Mesendoderm (in vitro differentiated cells): ENCODE measurements around the gene B9D2.

ENCODE experiments used
- DNase-seq: peaks from one replicate; pipeline ENCODE4 v3.0.0; 2013
- H2AK5ac ChIP-seq: 2 replicates; pipeline ENCODE4 v1.6.1; 2013; ENCODE audit warnings: low read length, inconsistent platforms
- H2BK120ac ChIP-seq: 2 replicates; pipeline ENCODE4 v1.6.1; 2013; ENCODE audit warnings: low read depth, mild to moderate bottlenecking, low read length, moderate library complexity, mixed read lengths
- H2BK15ac ChIP-seq: replicated peaks from 2 replicates; pipeline ENCODE4 v1.6.1; 2013; ENCODE audit warnings: low read depth, mild to moderate bottlenecking, moderate library complexity
- H2BK5ac ChIP-seq: 2 replicates; pipeline ENCODE4 v1.6.1; 2013; ENCODE audit warnings: low read length, inconsistent platforms
- H3K18ac ChIP-seq: 2 replicates; pipeline ENCODE4 v1.6.1; 2013; ENCODE audit warnings: mild to moderate bottlenecking, low read length, mixed read lengths
- H3K23ac ChIP-seq: one replicate; pipeline ENCODE4 v1.6.1; 2013; ENCODE audit warnings: low read length
- H3K27ac ChIP-seq: 2 replicates; pipeline ENCODE4 v1.5.1; 2013; ENCODE audit warnings: low read depth, mild to moderate bottlenecking, inconsistent platforms, low read length, moderate library complexity
- H3K27me3 ChIP-seq: 2 replicates; pipeline ENCODE4 v1.6.1; 2013; ENCODE audit warnings: low read length, control low read depth, mild to moderate bottlenecking, inconsistent platforms; ENCODE audit not compliant: insufficient read depth, poor library complexity
- H3K36me3 ChIP-seq: 2 replicates; pipeline ENCODE4 v1.6.1; 2013; ENCODE audit warnings: low read length, inconsistent platforms; ENCODE audit not compliant: control insufficient read depth, insufficient read depth
- H3K4ac ChIP-seq: one replicate; pipeline ENCODE4 v1.6.1; 2013; ENCODE audit warnings: low read depth, mild to moderate bottlenecking, low read length, moderate library complexity
- H3K4me1 ChIP-seq: 2 replicates; pipeline ENCODE4 v1.6.1; 2013; ENCODE audit warnings: low read depth, low read length, inconsistent platforms; ENCODE audit not compliant: control insufficient read depth
- H3K4me2 ChIP-seq: 2 replicates; pipeline ENCODE4 v1.6.1; 2013; ENCODE audit warnings: low read length
- H3K4me3 ChIP-seq: 2 replicates; pipeline ENCODE4 v1.5.1; 2013; ENCODE audit warnings: mild to moderate bottlenecking, low read length
- H3K56ac ChIP-seq: one replicate; pipeline ENCODE4 v1.6.1; 2013; ENCODE audit warnings: low read length
- H3K79me1 ChIP-seq: 2 replicates; pipeline ENCODE4 v1.6.1; 2013; ENCODE audit warnings: low read length, inconsistent platforms
- H3K79me2 ChIP-seq: 2 replicates; pipeline ENCODE4 v1.6.1; 2013; ENCODE audit warnings: mild to moderate bottlenecking, low read length; ENCODE audit not compliant: control insufficient read depth, insufficient read depth
- H3K9ac ChIP-seq: 2 replicates; pipeline ENCODE4 v1.6.1; 2013; ENCODE audit warnings: low read length, inconsistent platforms
- H4K5ac ChIP-seq: one replicate; pipeline ENCODE4 v1.6.1; 2013; ENCODE audit warnings: low read length
- H4K8ac ChIP-seq: one replicate; pipeline ENCODE4 v1.6.1; 2013; ENCODE audit warnings: low read depth, mild to moderate bottlenecking, control low read depth, low read length, moderate library complexity
- WGBS: extraction: QIAGEN DNeasy Blood & Tissue Kit; methylation state at CpG from one replicate; pipeline ENCODE4 v1.1.7; 2013; ENCODE audit warnings: low lambda C conversion rate, missing lambda C conversion rate; ENCODE audit not compliant: insufficient coverage; ENCODE audit errors: extremely low coverage; 5-methylcytosine and 5-hydroxymethylcytosine counted together

B9D2 gene

DNA sequence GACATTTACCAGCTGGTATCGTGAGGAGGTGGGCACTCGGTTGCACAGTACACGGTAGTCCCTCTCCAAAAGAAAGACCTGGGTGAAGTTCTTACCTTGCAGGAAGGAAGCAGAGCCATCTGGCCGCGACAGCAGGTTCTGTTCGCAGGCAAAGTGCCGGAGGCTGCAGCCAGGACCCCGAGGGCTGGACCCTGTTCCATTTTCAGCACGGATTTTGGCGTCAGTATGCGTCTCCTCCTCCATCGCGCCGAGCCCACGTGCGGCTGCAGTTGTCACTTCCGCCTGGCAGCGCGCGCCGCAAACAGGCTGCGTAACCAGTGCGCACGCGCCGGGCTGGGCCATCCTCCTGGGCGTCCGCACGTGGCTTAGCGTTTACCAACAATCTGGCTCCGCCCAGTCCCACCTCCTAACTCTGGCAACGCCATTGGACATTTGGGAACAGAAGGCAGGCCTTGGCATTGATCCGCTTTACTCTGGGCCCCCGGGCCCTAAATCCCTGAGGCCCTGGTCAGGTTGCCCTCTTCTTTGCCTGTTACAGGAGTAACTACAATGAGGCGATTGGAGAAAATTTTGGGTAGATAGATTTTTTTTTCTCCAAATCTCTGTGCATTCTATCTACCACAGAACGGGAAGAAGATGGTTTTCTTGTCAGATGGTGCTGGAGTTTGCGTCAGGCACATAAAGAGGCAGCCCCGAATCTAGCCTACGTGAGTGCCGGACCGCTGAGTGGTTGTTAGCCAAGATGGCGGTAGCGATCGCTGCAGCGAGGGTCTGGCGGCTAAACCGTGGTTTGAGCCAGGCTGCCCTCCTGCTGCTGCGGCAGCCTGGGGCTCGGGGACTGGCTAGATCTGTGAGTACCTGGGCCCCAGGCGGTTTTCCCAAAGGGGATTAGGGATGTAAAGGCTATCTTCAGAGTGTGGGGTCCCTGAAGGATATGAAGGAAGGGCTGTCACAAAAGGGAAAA lies 33.4 kb upstream of the B9D2 start, which contains the start of the genes BCKDHA and EXOSC5:
BCKDHA (plus strand) TSS at position 733 of the 964 bp plus-strand sequence; CDS start at position 743, 10 bp downstream.
EXOSC5 (minus strand) TSS at position 274 of the 964 bp plus-strand sequence; CDS start at position 243, 31 bp downstream.
- no peaks in the 10 kb centered on the region for H3K27me3 ChIP-seq
- no peak within 1 kb of the TSS for H2BK5ac ChIP-seq
- no peak within 1 kb of the TSS for H3K23ac ChIP-seq
- DNase-seq: peak; percentile 100
- no peak within 1 kb of the TSS for H2BK120ac ChIP-seq
- no peaks in the 10 kb centered on the region for H3K4me1 ChIP-seq
- no peak within 1 kb of the TSS for H3K27ac ChIP-seq
- peaks cover 19% of the 10 kb centered on the region for H3K79me2 ChIP-seq
- no peak within 1 kb of the TSS for H2BK15ac ChIP-seq
- H3K4me3 ChIP-seq: peak within 1 kb of the TSS; percentile 99
- peak within 1 kb of the TSS; percentile 96 for H3K9ac ChIP-seq
- H3K36me3 ChIP-seq: peaks cover 2% of the 10 kb centered on the region
- H3K18ac ChIP-seq: peak within 1 kb of the TSS; percentile 22
- H3K4ac ChIP-seq: no peak within 1 kb of the TSS
- H3K79me1 ChIP-seq: peaks cover 15% of the 10 kb centered on the region
- no peak within 1 kb of the TSS for H4K5ac ChIP-seq
- no peak within 1 kb of the TSS for H2AK5ac ChIP-seq
- WGBS: no CpG with 5 or more reads among the region's 50 CpGs
- no peak within 1 kb of the TSS for H4K8ac ChIP-seq
- H3K56ac ChIP-seq: peak within 1 kb of the TSS; percentile 97
- peak within 1 kb of the TSS; percentile 96 for H3K4me2 ChIP-seq

DNA sequence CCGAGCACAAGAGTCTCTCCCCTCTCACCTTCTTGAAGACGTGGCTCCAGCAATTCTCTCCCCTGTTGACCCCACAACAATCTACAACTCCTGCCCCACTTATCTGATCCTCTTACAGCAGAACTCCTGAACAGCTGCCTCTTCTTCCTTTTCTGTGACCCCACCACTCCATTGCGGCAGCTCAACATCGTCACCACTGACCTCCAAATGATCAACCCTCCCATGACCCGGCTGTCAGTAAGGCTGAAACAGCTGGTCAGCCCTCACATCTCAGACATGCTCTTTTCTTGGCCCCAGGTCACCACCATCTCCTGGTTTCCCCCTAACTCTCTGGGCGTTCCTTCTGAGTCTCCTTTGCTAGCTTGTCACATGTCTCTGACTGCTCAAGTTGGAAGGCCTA lies 31.4 kb upstream of the B9D2 start:
- H3K4ac ChIP-seq: no peak overlapping the region
- no peak for DNase-seq
- no peak overlapping the region for H2BK120ac ChIP-seq
- no CpG with 5 or more reads among the region's 6 CpGs for WGBS
- H2AK5ac ChIP-seq: no peak overlapping the region
- no peak overlapping the region for H2BK15ac ChIP-seq
- H3K36me3 ChIP-seq: peaks cover 5% of the 10 kb centered on the region
- H3K56ac ChIP-seq: no peak overlapping the region
- H4K8ac ChIP-seq: no peak overlapping the region
- H3K18ac ChIP-seq: no peak overlapping the region
- no peak overlapping the region for H3K4me2 ChIP-seq
- H3K27me3 ChIP-seq: no peaks in the 10 kb centered on the region
- no peak overlapping the region for H3K4me3 ChIP-seq
- H2BK5ac ChIP-seq: no peak overlapping the region
- H4K5ac ChIP-seq: no peak overlapping the region
- H3K79me1 ChIP-seq: peaks cover 15% of the 10 kb centered on the region
- H3K4me1 ChIP-seq: no peaks in the 10 kb centered on the region
- no peak overlapping the region for H3K9ac ChIP-seq
- H3K27ac ChIP-seq: no peak overlapping the region
- peaks cover 19% of the 10 kb centered on the region for H3K79me2 ChIP-seq
- no peak overlapping the region for H3K23ac ChIP-seq

DNA sequence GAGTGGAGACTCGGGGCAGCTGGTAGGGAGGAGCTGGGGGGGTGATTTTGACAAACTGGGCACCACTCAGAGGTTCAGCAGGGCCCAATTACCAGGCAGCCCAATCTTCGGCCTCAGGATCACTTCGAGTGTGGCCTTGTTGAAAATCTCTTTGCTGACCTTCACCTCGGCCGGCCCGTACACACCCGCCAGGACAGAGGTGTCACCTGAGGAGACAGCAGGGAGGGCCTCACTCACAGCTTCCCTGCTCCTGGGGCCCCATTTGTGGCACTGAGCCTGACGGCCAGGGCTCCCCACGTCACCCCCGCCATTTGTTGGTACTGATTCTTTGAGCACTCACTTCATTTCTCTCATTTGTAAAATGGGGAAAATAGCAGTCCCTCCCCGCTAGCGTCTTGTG lies 28.8 kb upstream of the B9D2 start:
- WGBS: no CpG with 5 or more reads among the region's 12 CpGs
- peaks cover 5% of the 10 kb centered on the region for H3K36me3 ChIP-seq

DNA sequence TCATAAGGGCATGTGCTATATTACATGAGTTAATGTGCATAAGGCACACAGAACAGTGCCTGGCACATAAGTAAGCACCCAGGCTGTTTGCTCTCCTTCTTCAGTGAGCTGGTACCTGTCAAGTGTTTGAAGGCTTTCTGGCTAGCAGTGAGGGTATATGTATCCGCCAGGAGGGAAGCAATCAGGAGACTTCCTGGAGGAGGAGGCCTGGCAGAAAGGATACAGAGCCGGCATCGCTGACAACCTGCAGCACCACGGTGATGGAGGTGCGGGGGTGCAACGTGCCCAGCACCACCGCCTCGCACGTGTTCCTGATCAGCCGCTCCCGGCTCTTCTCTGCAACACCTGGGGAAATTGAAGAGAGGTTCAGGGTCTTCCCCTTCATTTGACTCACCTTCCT lies 27.7 kb upstream of the B9D2 start:
- Histone ChIP-seq H2AK5ac (no peak overlapping the region), H4K8ac (no peak overlapping the region), H3K27ac (no peak overlapping the region), H3K36me3 (peaks cover 5% of the 10 kb centered on the region), H3K4me1 (no peaks in the 10 kb centered on the region), H4K5ac (no peak overlapping the region), H3K18ac (no peak overlapping the region), H3K79me2 (peaks cover 9% of the 10 kb centered on the region), H3K27me3 (no peaks in the 10 kb centered on the region), H2BK5ac (no peak overlapping the region), H2BK120ac (no peak overlapping the region), H3K4ac (no peak overlapping the region), H3K56ac (no peak overlapping the region), H3K4me3 (no peak overlapping the region), H3K9ac (no peak overlapping the region), H2BK15ac (no peak overlapping the region), H3K79me1 (peaks cover 6% of the 10 kb centered on the region), H3K23ac (no peak overlapping the region), H3K4me2 (no peak overlapping the region)
- DNase-seq: no peak
- WGBS: no CpG with 5 or more reads among the region's 11 CpGs

More for the DNA sequence above, 28.8 kb upstream of the B9D2 start:
- H3K4me3 ChIP-seq: no peak overlapping the region
- H3K27ac ChIP-seq: no peak overlapping the region
- no peak overlapping the region for H2BK5ac ChIP-seq
- no peak overlapping the region for H3K18ac ChIP-seq
- H2AK5ac ChIP-seq: no peak overlapping the region
- no peak overlapping the region for H4K5ac ChIP-seq
- H3K79me1 ChIP-seq: peaks cover 8% of the 10 kb centered on the region
- H3K56ac ChIP-seq: no peak overlapping the region
- no peak overlapping the region for H3K9ac ChIP-seq
- H3K23ac ChIP-seq: no peak overlapping the region
- DNase-seq: no peak
- H3K79me2 ChIP-seq: peaks cover 11% of the 10 kb centered on the region
- no peaks in the 10 kb centered on the region for H3K4me1 ChIP-seq
- no peak overlapping the region for H2BK15ac ChIP-seq
- H4K8ac ChIP-seq: no peak overlapping the region
- no peak overlapping the region for H2BK120ac ChIP-seq
- no peak overlapping the region for H3K4ac ChIP-seq
- H3K4me2 ChIP-seq: no peak overlapping the region
- no peaks in the 10 kb centered on the region for H3K27me3 ChIP-seq

DNA sequence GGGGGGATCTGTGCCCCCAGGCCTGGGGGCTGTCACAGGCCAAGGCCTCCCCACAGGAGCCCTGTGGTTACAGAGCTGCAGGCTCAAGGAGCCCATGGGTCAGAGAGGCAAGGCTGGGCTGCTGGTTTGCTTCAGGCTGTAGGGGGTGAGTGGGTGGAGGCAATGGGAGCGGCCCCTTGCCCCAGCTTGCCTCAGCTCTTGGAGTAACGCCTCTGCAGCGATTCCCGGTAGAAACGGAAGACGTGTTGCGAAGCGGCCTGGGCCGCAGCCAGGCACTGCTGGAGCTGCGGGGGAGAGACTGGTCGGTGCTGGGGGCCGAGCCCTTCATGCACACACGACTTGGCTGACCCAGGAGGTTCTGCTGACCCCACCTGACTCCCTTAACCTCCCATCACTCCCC lies 22.5 kb upstream of the B9D2 start:
- no peak overlapping the region for H2BK120ac ChIP-seq
- peaks cover under 1% of the 10 kb centered on the region for H3K36me3 ChIP-seq
- no peaks in the 10 kb centered on the region for H3K79me2 ChIP-seq
- no peak overlapping the region for H3K4me2 ChIP-seq
- H2AK5ac ChIP-seq: no peak overlapping the region
- no peak overlapping the region for H3K4me3 ChIP-seq
- H3K79me1 ChIP-seq: no peaks in the 10 kb centered on the region
- no peak overlapping the region for H3K27ac ChIP-seq
- H3K9ac ChIP-seq: no peak overlapping the region
- no peak overlapping the region for H3K23ac ChIP-seq
- no peak overlapping the region for H4K8ac ChIP-seq
- no peak for DNase-seq
- H2BK15ac ChIP-seq: no peak overlapping the region
- H2BK5ac ChIP-seq: no peak overlapping the region
- no peak overlapping the region for H3K4ac ChIP-seq
- WGBS: no CpG with 5 or more reads among the region's 13 CpGs
- no peaks in the 10 kb centered on the region for H3K27me3 ChIP-seq
- H4K5ac ChIP-seq: no peak overlapping the region
- H3K56ac ChIP-seq: no peak overlapping the region
- H3K18ac ChIP-seq: no peak overlapping the region
- no peaks in the 10 kb centered on the region for H3K4me1 ChIP-seq
